Myocyte (in vitro differentiated cells): Measurements from ENCODE around the gene CHMP4B. TPM values are rescaled to one million over a fixed set of nuclear protein-coding genes. Genes with fewer than 3 reads are reported as not detected.
A peak's percentile ranks its signal among the peaks of the same experiment; 100 is the strongest.

Source experiments
- DNase-seq: peaks from one replicate; pipeline ENCODE4 v3.0.0-alpha.2; 2012; ENCODE audit warnings: low read depth
- total RNA-seq: library from RNA; depleted of rRNA; stranded (reverse); fragments of >200 nt; gene quantifications from 2 replicates; pipeline ENCODE4 v1.2.3, GENCODE V29; 2014

Gene CHMP4B
- total RNA-seq, 1 donor from 2014 or later: 88.5 TPM

DNA sequence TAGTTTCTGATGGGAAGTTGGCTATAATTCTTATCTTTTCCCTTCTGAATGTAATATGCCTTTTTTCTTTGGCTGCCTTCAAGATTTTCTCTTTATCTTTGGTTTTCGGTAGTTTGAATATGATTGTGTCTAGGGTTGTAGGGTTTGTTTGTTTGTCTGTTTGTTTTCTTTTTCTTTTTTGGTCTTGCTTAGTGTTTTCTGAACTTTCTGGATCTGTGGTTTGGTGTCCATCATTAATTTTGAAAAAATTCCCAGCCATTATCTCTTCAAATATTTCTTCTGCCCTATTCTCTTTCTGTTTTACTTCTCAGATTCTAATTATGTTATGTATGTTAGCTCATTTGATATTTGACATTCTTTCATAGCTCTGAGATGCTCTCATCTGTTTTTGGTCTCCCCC lies 79.4 kb downstream of the CHMP4B start:
- no peak for DNase-seq

DNA sequence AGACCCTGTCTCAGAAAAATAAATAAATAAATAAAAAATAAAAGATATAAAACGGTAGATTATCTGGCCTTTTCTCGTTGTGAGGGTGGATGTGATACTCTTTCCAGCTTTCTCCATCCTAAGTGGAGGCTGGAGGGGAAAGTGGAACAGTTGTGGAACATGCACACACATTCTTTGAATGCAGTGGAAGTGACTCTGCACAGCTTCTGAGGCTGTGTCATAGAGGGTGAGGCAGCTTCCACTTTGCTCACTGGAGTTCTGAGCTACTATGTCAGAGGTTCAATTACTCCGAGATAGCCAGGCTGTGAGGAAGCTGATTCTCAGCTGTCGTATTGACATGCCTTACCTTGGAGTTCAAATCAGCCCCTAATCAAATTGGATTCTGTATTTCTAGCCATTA lies 82.2 kb downstream of the CHMP4B start:
- peak; percentile 81 for DNase-seq

- peak; percentile 60 for DNase-seq
These were observed 83.7 kb downstream of the CHMP4B start for GRCh38 chr20:33894798-33895197.

GRCh38 chr20:33896509-33896908 lies 85.4 kb downstream of the CHMP4B start:
- DNase-seq: peak; percentile 59

GRCh38 chr20:33897313-33897912 lies 86.3 kb downstream of the CHMP4B start:
- DNase-seq: no peak

- DNase-seq: no peak
These were observed 88.0 kb downstream of the CHMP4B start for GRCh38 chr20:33899106-33899505.

DNA sequence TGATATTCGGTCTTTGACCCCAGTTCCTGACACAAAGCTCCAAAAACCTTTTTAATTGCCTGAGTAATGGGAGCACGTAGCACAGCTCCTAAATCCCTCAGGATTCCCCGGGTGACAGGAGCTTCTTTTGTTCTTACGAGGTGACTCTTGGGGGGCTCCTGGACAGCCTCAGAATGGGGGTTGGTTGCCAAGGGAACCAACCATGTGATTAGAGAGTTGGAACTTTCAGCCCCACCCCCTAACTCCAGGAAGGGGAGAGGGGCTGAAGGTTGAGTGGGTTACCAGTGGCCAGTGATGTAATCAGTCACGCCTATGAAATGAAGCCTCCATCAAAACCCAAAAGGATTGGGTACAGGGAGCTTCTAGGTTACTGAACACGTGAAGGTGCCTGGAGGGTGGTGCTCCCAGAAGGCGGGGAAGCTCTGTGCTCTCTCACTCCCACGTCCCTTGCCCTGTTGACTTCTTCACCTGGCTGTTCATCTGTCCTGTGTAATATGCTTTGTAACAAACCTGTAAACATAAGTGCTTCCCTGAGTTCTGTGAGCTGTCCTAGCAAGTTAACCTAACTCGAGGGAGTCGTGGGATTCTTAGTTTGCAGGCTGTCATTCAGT lies 89.5 kb downstream of the CHMP4B start:
- no peak for DNase-seq

DNA sequence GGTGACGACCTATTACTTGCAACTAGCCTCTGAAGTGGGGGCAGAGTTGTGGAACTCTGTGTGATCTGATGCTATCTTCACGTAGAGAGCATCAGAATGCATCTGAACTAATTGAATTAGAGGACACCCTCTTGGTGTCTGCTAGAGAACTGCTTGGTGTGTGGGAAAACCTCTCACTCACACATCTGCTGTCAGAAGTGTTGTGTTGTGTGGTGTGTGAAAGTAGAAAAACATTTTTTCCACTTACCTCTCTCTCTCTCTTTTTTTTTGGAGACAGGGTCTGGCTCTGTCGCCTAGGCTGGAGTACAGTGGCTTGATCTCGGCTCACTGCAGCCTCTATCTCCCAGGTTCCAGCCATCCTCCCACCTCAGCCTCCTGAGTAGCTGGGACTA lies 90.0 kb downstream of the CHMP4B start:
- DNase-seq: no peak

DNA sequence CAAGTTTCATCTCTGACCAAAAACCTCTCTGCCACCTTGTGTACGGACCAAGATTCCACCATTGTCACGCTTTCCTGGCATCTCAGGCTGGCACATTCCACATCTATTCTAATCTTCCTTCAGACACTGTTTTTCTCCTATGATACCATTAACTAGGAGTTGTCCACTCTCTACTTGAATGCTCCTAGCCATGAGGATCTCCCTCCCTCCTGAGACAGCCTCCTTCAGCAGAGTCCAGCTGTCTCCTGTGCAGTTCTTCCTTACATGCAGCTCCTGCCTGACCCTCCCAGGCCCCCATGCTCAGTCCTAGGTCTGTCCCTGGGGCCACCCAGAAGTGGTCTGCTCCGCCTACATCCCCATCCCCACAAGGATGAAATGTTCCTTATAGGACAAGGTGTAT lies 90.9 kb downstream of the CHMP4B start:
- DNase-seq: no peak

Other genes starting within 250 kb of the CHMP4B start
- 0.24 TPM in 1 of 2 replicates, not detected in the other for gene C20orf144, start 149.0 kb upstream of the CHMP4B start, total RNA-seq
- 0.10 TPM in 1 of 2 replicates, not detected in the other for gene ACTL10, start 144.4 kb upstream of the CHMP4B start, total RNA-seq
- 186 and 221 TPM in 2 replicates for gene NECAB3, start 136.9 kb upstream of the CHMP4B start, total RNA-seq
- gene E2F1, start 125.0 kb upstream of the CHMP4B start, total RNA-seq: 4.3 and 6.0 TPM in 2 replicates
- 4.8 and 6.4 TPM in 2 replicates for gene PXMP4, start 91.0 kb upstream of the CHMP4B start, total RNA-seq
- gene ZNF341, start 79.4 kb upstream of the CHMP4B start, total RNA-seq: 1.8 and 2.0 TPM in 2 replicates
- 109 and 136 TPM in 2 replicates for gene RALY, start 182.6 kb downstream of the CHMP4B start, total RNA-seq